T-helper 2 cell (primary cell): ENCODE data around the gene TEDC1.

Experiments used
- DNase-seq, 5 experiments: peaks; one replicate each; pipeline versions ENCODE4 v3.0.0 to v3.0.0-alpha.2; 2012 to 2022
- total RNA-seq, 2 donors: gene quantifications; one replicate each; lab custom pipeline; 2026; lab: John Stamatoyannopoulos, UW

The TEDC1 gene, protein sequence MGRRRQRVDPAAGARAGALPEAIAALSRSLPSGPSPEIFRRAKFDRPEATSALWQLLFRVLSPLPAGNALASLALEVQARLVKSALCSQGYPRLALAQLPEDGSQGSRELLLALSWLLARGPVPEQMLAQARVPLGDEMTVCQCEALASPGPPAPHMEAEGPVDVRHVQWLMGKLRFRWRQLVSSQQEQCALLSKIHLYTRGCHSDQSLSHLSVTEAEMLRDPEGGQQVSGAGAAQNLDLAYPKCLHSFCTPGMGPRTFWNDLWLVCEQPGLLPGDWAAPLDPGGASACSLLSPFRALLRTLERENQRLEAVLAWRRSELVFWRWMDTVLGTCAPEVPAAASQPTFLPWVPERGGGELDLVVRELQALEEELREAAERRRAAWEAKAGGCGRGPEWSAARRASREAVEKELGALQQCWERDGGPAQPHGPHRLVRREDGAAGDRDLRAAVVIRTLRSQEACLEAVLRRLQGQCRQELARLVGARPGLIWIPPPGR
- 98.4 to 276 reads per million in 2 donors for total RNA-seq

- DNase-seq: peak; percentile 95 to 100 (median 99)
Measured at GRCh38 chr14:105490572-105491365, at the start of gene TEDC1. Gene TEDC1, plus strand, starts transcription at chr14:105491246. Its CDS starts 130 bp downstream, at chr14:105491376.

DNA sequence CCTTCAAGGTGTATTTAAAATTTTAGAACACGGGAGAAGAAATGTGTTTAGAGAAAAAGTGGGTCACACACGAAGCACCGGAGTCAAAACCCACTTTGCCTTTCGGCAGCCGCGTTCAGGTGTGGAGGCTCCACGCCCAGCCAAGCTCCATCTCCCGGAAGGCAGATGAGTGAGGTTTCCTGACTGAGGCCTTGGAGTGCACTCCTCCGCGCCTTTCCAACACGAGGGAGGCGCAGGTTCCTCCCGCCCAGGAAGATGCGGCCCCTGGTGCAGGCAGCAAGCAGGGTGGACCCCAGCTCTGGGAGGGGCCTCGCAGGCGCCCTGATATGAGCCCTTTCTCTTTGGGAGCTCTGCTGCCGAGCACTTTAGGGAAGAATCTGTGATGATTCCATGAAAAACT is 48.9 kb upstream of the TEDC1 start:
- no peak for DNase-seq

GRCh38 chr14:105442834-105443233 is 48.2 kb upstream of the TEDC1 start:
- DNase-seq: no peak

DNA sequence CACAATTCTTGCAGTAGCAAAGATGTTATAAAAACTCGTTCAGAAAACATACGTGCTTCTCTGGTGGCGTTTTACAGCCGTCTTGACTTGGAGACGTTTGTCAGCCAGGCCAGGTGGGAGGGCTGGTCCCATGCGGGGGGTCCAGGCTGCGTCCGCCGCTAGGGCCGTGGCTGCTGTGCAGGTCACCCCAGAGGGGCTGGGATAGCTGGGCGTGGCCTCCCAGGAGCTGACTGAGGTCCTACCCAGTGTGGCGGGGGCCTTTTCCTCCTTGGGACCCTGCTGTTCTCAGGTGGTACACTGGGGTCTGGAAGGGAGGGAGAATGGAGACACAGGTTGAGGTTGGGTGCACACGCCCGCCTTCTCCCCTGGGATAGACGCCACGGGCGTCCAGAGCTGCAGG is 46.2 kb upstream of the TEDC1 start:
- no peak for DNase-seq

- DNase-seq: no peak
Measured at GRCh38 chr14:105445290-105445689, 45.8 kb upstream of the TEDC1 start.

DNA sequence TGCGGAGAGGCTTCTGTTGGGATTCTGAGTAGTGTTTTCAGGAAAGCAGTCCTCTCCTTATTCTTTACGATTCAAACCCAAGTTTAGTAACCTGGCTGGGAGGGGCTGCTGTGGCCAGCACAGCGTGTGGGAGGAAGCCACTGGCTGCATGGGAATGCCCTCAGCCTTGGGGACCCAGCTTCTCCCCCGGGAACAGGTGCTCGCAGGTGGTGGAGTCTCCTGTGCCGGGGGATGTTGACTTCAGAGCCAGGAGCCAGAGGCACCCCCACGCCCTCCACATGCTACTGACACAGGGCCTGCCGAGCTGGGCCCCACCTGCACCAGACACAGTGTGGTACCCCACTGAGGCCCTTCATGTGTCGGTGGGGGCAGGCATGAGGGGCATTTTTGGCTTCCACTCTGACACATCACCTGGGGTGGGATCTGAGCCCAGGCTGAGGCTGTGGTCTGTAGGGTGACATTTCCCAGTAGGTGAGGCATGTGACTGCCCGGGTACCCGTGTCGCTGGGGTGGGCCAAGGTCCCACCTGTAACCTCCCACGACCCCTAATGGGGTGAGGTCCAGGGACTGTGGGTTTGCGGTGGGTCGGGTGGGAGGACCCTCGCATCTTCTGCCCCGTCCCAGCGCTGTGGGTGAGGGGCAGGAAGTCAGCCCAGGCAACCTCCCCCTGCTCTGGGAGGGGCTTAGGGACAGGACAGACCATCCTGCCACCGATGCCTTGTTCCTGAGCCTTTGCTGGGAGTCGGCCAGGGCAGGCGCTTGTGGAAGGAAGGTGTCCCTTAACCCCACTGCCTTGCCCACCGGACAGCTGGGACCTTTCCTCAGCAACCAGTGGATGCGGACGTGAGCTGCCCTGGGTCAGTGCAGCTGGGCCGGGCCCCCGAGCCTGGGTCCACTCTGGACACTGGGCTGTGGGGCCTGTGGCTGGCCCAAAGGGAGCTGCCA is 44.9 kb upstream of the TEDC1 start:
- DNase-seq: no peak

- no peak for DNase-seq
Measured at GRCh38 chr14:105446971-105447370, 44.1 kb upstream of the TEDC1 start.

DNA sequence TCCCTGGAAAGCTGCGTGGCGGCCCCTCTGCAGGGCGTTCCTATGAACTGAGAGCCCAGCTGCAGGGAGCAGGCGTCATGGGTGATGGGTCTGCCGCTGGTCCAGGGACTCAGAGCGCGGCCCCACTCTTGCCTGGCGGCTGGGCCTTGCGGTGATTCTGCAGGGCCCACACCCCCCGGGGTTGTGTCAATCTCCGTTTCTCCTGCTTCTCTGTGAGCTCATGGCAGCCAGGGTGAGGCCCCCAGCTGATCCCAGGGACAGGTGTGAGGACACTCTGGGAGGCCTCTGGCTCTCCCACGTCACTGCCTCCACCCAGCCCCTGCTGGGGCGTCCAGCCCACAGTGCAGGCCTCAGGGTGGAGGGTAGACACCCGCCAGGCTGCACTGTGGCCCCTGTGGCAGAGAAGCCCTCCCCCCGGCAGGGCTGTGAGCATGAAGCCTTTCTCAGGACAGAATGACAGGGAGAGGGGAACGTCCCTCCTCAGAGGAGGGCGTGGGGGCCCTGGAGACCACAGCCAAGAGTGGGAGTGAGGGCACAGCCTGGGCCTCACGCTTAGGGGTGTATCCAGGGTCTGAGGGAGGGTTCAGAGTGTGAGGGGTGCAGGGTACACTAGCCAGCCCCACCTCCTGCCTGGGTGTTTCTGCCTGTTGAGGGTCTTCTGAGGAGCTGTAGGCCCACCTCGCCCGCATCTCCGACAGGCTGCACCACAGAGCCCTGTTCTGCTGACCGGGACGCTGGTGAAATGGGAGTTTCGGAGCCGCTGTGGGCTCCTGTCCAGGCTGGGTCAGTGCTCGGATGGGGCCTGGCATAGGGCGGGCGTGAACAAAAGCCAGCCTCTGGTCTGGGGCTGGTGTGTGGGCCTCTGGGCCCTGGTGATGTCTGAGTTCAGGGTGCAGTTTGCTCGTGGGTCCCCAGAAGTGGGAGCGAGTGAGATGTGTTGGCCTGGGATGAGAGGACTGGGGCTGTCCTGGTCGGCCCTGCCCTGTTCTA is 43.1 kb upstream of the TEDC1 start:
- no peak for DNase-seq

DNA sequence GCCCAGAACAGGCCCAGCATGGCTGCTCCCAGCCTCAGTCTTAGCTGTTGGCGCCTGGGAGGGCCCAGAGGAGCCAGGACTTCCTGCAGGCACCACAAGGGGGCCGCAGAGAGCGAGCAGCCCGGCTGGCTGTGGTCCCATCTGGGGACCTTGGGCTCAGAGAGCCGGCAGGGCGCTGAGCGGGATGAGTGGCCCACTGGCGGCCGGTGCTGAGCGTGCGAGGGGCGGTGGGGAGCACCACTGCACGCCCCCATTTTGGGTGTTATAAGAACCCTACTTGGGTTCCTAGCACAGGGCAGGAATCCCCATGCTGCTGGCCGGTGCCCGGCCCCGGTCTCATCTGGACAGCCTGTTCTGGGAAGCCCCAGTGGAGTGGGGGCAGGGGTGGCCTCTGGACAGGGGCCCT is 42.3 kb upstream of the TEDC1 start:
- peak; percentile 46 to 64 (median 49) for DNase-seq

- DNase-seq: no peak
Measured at GRCh38 chr14:105449276-105450122, 41.5 kb upstream of the TEDC1 start.

DNA sequence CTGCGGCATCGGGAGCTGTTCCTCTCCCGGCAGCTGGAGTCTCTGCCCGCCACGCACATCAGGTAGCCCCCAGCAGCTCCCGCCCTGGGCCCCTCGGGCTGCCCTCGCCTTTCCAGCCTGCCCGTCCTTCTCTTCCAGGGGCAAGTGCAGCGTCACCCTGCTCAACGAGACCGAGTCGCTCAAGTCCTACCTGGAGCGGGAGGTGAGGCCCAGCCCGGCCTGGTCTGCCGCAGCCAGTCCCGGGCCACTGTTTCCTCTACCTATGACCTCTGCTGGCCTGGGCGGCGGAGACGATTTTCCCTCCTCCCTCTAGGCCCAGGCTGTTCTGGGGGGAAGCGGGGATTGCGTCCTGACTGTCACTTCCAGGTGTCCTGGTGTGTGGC is 40.9 kb upstream of the TEDC1 start:
- no peak for DNase-seq

DNA sequence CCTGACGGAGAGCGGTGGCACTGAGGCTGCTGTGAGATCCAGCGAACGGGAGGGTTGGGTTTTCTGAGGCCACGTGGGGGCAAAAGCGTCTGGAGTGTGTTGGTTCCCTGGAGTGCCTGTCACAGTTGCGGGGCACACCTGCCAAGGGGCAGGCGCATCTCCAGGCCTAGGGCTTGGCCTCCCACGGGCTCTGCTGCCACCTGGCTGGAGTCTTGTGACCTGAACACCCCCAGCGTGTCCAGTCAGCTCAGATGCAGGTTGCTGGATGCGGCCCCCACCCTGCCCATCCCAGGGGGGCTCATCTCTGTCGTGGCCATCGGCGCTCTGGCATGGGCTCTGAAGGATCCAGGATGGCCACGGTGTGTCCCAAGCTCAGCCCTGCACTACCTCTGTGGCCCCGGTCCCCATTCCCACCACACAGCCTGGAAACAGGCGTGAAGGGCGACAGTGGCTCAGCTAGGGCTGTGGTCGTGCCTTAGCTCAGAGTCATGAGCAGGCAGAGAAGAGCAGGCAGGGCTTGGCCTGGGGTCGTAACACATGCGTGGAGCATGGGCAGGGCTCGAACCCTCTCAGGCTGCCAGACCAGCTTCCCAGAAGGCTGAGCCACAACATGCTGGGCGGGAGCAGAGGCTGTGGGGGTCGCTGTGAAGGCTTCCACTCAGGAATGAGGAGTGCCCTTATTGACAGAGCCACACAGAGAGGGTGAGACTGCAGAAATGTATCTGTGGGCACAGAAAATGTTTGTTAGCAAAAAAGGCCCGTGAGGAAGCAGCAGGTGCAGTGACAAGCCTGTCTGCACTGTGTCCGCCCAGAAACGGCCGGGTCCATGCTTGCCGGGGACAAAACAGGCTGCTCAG is 40.0 kb upstream of the TEDC1 start:
- DNase-seq: no peak

DNA sequence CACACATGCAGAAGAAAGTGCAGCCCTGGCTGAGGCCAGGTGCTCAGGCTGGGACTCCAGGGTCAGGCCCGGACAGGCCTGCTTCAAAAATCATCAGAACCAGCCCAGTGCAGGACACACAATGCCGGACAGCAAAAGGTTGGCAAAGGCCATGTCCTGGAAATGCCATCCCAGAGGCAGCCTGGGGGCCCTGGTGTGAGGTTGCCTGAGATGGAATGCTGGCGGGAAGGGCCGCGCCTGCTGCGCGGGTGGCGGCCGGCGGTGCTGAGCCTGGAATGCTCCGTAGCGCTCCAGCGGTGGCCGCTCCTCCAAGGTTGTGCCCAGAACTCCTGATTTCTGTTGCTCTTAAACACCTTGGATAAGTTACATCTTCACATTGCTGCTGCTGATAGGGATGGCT is 38.1 kb upstream of the TEDC1 start:
- DNase-seq: no peak

DNA sequence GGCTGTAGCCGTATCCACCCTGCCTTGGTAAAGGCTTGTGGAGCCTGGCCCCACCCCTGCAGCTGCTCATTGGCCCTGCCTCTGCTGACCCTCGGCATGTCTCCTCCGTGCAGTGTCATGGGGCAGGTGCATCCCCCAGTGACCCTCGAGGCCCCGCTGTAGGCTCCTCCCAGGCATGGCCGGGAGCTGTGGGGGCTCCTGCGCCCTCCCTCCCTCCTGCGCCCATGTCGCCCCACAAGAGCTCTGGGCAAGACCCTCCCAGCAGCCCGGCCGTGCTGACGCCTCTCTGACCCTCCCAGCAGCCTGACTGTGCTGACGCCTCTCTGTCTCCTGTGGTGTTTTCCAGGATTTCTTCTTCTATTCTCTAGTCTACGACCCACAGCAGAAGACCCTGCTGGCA is 37.2 kb upstream of the TEDC1 start:
- DNase-seq: no peak

DNA sequence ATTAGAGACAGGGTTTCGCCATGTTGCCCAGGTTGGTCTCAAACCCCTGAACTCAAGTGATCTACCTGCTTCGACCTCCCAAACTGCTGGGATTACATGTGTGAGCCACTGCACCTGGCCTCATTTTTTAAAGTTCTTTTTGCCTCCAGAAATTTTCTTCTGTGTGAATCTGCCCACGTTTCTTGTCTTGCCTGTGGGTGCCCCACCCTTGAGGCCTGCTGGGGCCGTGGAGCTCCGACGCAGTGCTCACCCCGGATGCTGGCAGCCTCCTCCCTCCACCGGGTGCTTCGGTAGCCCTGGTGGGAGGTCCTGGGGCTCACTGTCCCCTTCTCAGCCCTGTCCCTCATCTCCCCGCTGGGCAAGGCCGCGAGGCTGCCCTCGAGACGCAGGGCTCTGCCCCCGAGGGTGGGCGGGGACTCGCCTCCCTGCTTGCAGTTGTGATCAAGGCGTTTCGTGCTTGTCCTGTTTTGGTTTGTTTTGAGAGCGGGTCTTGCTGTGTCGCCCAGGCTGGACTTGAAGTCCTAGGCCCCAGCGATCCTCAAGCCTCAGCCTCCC is 35.9 kb upstream of the TEDC1 start:
- no peak for DNase-seq

DNA sequence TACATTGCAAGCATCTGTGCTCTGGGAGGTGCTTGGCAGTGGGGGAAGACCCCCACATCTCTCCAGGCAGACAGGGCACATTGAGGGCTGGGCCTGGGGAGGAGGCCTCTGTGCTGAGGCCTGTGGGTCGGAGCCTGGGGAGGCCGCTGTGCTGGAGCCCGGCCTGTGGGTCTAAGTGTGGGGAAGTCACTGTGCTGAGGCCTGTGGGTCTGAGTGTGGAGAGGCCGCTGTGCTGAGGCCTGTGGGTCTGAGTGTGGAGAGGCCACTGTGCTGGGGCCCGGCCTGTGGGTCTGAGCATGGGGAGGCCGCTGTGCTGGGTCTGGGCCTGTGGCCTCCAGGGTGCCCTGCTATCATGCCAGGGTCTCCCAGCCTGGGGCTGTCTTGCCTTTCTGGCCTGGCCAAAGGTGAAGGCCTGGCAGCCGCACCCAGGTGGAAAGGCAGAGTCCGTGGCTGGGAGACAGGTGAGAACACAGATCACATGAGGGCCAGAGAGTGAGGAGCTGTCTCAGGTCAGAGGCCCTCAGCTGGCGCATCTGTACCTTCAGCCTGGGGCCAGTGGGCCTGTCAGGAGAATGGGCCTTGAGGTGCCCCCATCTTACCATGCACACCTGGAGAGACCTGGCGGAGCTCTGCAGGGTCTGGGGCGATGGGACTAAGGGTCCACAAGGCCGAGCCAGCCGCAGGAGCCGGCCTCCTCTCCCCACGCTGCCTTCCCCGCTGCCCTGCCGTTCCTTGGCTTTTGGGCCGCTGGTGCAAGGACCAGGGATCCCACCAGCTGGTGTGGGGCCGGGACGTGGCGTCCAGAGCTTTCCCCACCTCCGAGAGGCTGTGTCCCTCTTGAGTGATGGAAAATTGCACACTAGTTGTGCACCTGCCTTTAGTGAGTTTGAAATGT is 35.0 kb upstream of the TEDC1 start:
- DNase-seq: no peak

GRCh38 chr14:105456736-105457617 is 34.1 kb upstream of the TEDC1 start:
- no peak for DNase-seq
